PFSK-1 (cell line): ENCODE measurements around the gene AUTS2.

Experiments
- FOXP2 ChIP-seq: optimal IDR thresholded peaks from 2 replicates; pipeline ENCODE3; 2011; ENCODE audit warnings: borderline replicate concordance, control low read depth, inconsistent platforms; ENCODE audit not compliant: insufficient read depth; ENCODE audit errors: extremely low read length, extremely low read depth
- POLR2AphosphoS5 ChIP-seq: IDR thresholded peaks from 2 replicates; pipeline ENCODE4 v1.6.1; 2012; ENCODE audit warnings: low read depth, mild to moderate bottlenecking, control low read depth, low read length, moderate library complexity
- REST ChIP-seq, 2 experiments: IDR thresholded peaks; 2 replicates each; pipeline versions ENCODE4 v1.6.1 to v1.8.0; 2011 to 2012; ENCODE audit warnings: low read depth in 2 of 2, low read length in 2 of 2, control low read depth in 1 of 2, inconsistent platforms in 1 of 2, mild to moderate bottlenecking in 1 of 2, moderate library complexity in 1 of 2; ENCODE audit not compliant: insufficient read depth in 1 of 2
- SIN3A ChIP-seq: IDR thresholded peaks from 2 replicates; pipeline ENCODE4 v1.6.1; 2012; ENCODE audit warnings: mild to moderate bottlenecking, low read length, moderate library complexity, borderline replicate concordance; ENCODE audit not compliant: insufficient read depth
- TAF1 ChIP-seq: IDR thresholded peaks from 2 replicates; pipeline ENCODE4 v1.6.1; 2012; ENCODE audit warnings: low read length, control low read depth, borderline replicate concordance; ENCODE audit not compliant: insufficient read depth

The AUTS2 gene

GRCh38 chr7:70307544-70308106, 709.4 kb downstream of the AUTS2 start:
- TF ChIP-seq REST (IDR thresholded peaks at IDR 0.05; ENCODE audit: insufficient read depth in 1 of 2, low read depth in 2 of 2, low read length in 2 of 2) (no peak), FOXP2 (no peak), TAF1 (no peak), POLR2AphosphoS5 (no peak), SIN3A (no peak)

GRCh38 chr7:70312336-70312735, 714.1 kb downstream of the AUTS2 start:
- TF ChIP-seq REST (IDR thresholded peaks at IDR 0.05; ENCODE audit: insufficient read depth in 1 of 2, low read depth in 2 of 2, low read length in 2 of 2) = no peak
- TF ChIP-seq SIN3A = no peak
- no peak for TF ChIP-seq TAF1
- TF ChIP-seq POLR2AphosphoS5 = no peak
- no peak for TF ChIP-seq FOXP2

GRCh38 chr7:70313271-70313670, 715.0 kb downstream of the AUTS2 start:
- no peak for TF ChIP-seq REST (IDR thresholded peaks at IDR 0.05; ENCODE audit: insufficient read depth in 1 of 2, low read depth in 2 of 2, low read length in 2 of 2)
- TF ChIP-seq POLR2AphosphoS5 = no peak
- no peak for TF ChIP-seq SIN3A
- TF ChIP-seq TAF1 = no peak
- TF ChIP-seq FOXP2 = no peak

GRCh38 chr7:70313687-70314086, 715.4 kb downstream of the AUTS2 start:
- TF ChIP-seq POLR2AphosphoS5 (no peak), TAF1 (no peak), SIN3A (no peak), FOXP2 (no peak), REST (IDR thresholded peaks at IDR 0.05; ENCODE audit: insufficient read depth in 1 of 2, low read depth in 2 of 2, low read length in 2 of 2) (no peak)
